ENCODE data around the gene TM4SF4.
"Not testable (repeated sequence)": the region's sequence is repeated elsewhere in the genome, so short reads cannot be mapped to it uniquely, and the experiment has no call there.

Gene TM4SF4, protein sequence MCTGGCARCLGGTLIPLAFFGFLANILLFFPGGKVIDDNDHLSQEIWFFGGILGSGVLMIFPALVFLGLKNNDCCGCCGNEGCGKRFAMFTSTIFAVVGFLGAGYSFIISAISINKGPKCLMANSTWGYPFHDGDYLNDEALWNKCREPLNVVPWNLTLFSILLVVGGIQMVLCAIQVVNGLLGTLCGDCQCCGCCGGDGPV

DNA sequence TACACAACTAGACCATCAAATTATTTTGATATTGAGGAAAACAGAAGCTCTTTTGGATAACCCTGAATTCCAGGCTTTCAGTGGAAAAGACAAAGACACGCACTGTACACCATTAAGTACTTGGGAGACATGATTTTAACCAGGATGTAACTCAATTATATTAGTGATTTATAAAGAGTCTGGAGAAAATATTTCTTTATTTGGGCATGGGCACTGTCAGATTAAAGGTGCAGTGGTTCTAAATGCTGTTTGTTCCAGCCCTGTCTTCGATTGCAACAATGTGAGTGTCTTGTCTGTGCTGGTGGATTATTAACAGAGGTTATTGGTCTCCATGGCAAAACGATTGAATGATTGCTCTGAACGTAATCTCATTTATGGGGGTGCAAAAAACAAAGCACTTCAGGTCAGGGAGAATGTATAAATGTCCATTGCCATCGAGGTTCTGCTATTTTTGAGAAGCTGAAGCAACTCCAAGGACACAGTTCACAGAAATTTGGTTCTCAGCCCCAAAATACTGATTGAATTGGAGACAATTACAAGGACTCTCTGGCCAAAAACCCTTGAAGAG lies at the start of gene TM4SF4:
TSS of gene TM4SF4 (plus strand) at position 448 of the 568 bp plus-strand sequence. CDS start 181 bp downstream, outside the sequence.
- no peak for DNase-seq (ENCODE audit: low spot score)

DNA sequence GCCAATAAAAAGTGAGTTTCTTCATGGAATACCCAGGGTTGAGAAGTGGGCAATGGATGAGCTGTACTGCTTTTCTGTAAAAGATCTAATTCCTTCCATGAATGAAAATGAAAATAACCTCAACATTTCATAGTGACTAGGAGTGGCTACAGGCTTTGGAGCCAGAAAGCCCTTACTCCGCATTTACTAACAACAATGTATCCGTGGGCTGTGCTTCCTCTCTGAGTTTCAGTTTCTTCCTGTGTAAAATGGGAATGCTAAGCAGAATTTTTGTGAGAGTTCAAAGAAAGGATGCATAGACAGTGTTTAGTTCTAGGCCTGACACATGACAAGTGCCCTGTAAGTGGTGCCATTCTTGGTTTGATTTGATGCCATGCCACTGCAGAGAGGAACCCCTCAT lies 49.6 kb upstream of the TM4SF4 start:
- no peak for DNase-seq (ENCODE audit: low spot score)

DNA sequence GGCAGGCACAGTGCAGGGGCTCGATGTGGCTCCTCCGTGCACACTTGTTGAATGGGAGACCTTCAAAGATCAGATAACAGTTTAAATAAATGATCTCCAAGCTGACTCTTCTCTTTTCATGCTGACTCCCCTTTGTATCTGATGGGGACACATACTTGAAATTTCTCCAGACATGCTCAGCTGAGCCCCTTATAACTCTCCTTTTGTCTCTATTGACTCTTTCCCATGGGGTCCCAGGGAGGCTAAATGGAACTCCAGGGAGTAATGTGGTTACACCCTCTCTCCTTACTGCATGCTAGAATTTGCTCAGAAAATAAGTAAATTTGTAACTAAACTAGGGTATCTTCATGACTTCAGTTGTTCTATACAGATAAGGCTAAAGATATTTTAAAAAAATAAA lies 48.2 kb upstream of the TM4SF4 start:
- no peak for DNase-seq (ENCODE audit: low spot score)

DNA sequence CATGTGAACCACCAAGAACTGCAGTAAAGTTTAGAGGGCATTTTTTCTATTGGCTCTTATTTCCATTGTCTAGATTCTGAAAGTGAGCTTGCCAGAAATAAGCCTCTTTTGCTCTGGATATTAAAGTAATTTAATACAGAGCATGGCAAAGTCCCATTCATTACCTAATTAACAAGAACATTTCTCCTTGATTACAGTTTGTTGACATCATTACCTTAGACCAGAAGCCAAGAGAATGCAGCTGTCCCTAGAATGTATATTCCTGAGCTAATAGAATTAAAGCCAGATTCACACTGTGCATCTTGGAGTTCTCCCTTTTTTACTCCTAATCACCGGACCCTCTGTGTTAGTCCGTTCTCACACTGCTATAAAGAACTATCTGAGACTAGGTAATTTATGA lies 46.4 kb upstream of the TM4SF4 start:
- DNase-seq (ENCODE audit: low spot score) = no peak

DNA sequence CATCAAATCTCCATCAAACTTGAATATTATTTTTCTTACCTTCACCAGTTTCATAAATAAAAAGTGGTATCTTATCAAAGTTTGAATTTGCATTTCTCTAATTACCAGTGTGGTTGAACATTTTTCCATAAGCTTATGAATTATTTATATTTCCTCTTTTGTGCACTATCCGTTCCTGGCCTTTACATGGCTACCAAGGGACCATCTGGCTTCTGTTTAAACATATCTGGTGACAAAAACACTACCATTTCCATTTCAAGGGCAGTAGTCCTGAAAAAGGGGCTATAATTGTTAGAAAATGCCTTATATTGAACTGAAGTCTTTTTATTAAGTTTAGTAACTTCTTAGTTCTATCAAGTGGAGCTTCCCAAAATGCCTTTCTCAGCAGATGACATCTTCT lies 44.3 kb upstream of the TM4SF4 start:
- DNase-seq (ENCODE audit: low spot score) = no peak

DNA sequence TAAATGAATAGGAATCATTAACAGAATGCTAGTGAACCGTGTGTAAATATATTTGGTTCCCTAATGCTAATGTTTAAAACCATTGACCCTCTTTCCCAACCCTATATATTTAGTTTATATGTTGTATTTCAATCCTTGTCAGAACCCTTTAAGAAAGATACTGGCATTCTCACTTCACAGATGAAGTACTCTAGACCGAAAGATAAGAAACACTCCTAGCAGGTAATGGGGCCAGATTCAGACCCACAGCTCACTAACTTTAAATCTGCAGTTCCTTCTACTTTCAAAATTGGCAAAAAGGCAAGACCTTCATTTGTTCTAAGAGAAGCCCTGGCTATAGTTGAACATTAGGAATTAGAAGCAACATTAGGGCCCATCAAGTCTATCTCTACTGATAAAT lies 42.3 kb upstream of the TM4SF4 start:
- no peak for DNase-seq (ENCODE audit: low spot score)

DNA sequence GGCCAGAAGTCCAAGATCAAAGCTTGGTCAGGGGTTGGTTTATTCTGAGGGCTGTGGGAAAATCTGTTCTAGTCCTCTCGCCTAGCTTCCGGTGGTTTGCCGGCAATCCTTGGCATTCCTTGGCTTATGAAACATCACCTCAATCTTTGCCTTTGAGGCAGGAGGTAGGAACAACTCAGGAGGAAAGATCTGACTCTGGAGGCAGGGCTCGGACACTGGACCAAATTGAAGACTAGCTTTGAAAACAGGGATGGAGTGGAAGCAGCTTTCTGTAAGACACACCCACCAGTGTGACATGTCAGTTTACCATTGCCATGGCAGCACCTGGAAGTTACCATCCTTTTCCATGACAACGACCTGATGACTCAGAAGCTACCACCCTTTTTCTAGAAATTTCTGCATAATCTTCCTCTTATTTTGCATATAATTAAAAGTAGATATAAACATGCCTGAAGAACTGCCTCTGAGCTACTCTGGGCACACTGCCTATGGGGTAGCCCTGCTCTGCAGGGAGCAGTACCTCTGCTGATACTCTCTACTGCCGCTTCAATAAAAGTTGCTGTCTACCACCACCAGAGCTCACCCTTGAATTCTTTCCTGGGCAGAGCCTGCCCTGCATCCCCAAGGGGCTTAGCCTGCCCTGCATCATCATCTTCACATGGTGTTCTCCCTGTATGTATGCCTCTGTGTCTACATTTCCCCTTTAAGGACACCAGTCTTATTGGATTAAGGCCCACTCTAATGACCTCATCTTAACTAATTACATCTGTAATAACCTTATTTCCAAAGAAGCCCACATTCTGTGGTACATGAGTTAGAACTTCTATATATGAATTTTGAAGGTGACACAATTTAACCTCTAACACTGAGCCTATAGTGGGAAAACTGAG lies 38.3 kb upstream of the TM4SF4 start:
- no peak for DNase-seq (ENCODE audit: low spot score)

DNA sequence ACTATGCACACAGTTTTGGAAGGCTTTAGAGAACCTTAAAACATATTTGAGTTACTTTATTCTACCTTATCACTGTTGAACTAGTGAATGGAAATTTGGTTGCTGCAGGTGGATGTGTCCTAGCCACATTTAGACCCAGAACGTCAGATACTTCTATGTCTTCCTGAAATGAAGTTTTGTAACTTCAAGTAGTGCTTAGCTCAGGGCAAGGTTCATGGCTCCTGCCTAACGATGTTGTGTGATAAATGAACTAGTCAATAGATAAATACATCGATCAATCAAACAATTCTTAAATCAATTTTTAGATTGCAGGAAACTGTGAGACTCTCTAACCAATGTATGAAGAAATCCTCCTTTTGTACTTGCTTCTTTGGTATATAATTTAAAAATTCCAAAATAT lies 37.2 kb upstream of the TM4SF4 start:
- DNase-seq (ENCODE audit: low spot score) = no peak

DNA sequence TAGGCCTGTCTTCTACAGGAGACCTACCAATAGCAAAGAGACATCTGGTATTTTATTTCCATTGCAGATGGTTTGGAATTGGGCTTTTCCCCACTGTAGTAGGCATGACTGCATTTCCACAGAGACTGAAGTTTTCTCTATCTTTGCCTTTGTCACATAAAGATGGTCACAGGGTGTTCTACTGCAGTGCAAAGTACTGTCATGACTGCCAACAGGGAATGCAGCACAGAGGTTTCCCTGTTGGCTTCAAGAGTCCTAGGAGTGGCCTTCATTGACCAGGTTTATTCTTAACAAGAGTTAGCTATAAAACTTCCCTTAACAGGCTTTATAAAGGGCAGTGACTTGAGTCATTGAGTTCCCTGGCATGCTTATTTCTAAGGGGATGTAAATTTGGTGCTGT lies 36.8 kb upstream of the TM4SF4 start:
- no peak for DNase-seq (ENCODE audit: low spot score)

DNA sequence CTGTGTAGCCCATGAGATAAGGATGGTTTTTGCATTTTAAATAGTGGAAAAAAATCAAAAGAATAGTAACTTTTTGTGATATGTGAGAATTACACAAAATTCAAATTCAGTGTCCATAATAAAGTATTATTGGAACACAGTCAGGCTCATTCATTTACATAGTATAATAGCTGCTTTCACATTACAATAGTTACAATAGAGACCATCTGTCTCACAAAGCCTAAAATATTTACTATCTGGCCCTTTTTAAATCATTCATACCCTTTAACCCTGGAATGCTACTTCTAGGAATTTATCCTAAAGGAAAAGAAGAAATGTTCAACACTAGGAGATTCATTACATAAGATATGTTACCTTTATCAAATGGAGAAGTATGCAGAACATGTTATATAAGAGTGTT lies 35.5 kb upstream of the TM4SF4 start:
- DNase-seq (ENCODE audit: low spot score) = no peak

DNA sequence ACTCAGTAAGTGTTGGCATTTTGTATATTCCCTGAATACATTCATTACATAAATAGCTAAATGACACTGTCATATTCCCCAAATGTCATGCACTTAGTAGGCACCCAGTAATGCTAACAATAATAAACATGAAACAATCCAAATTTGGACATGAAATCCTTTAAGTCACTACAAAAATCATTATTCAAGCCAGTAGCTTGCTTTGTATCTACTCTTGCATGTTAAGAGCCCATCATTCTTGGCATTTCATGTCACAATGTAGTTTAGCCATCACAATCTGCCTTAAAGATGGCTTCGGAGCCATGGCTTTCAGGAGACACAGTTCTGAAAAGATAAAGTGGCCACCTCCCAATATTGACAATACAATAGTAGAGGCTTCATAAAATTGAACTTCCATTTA lies 32.9 kb upstream of the TM4SF4 start:
- no peak for DNase-seq (ENCODE audit: low spot score)

DNA sequence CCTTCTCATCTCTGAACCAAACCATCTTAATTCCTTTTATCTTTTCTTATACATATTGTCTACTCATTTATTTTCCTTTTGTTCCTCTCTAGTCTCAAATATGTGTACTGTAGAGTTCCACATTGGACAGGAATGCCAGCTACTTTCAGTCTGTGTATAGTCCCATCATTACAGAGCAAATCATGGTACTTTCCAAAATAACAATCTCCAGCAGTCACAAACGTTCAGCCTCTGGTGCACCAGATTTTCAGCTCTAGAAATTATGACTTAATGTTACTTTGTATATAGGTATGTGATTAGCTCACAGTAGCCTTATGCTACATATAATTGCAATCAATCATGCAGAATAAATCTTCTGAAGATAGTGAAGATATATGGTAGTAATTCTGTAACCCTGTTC lies 32.5 kb upstream of the TM4SF4 start:
- no peak for DNase-seq (ENCODE audit: low spot score)

DNA sequence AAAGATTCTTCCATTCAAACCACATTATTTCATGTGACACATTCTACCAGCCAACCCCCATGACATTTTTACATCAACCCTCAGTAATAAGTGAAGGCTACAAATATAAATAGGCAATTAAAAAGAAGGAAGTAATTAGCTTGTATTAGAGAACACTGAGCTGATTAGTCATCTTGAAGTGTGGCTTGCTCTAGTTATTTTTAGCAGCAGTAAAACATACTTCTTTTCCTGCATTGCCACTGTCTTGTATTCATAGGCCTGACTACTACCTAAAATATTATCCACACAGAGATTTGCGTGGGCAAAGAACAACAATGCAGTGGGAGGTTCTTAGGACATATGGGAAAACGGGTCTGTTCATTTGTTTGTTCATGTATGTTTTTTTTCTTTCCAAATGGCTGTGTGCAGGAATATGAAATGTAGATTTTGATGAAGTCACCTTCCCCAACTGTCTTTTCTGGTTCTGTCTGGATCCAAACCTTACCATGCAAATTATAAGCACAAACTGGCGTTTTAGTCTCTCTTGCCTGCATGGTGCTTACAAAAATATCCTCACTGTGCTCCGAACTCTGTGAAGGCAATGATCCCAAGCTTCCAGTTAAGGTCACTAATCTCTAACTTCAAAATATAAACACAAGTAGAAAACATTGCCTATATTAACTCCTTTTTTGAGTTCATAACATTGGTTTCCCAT lies 31.5 kb upstream of the TM4SF4 start:
- DNase-seq (ENCODE audit: low spot score) = no peak

DNA sequence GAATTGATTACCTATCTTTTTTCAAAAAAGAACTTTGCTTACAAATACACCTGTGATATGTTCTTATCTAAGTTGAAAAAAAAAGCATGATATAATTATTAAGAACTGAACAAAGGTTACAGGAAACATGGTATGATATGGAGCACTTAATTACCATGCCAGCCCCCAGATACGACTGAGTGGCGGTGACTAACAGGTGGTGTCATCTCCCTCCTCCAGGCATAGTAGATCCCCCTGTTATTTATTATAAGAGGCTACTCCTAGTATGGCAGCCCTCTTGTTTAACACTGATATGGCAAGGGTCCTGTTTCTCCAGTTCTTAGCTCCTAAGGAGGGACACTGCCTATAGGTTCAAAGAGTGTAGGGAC lies 31.0 kb upstream of the TM4SF4 start:
- DNase-seq (ENCODE audit: low spot score) = no peak

DNA sequence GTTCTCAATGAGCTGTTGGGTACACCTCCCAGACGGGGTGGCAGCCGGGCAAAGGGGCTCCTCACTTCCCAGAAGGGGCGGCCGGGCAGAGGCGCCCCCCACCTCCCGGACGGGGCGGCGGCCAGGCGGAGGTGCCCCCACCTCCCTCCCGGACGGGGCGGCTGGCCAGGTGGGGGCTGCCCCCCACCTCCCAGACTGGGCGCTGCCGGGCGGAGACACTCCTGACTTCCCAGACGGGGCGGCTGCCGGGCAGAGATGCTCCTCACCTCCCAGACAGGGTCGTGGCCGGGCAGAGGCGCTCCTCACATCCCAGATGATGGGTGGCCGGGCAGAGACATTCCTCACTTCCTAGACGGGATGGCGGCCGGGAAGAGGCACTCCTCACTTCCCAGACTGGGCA lies 29.6 kb upstream of the TM4SF4 start:
- DNase-seq (ENCODE audit: low spot score) = not testable (repeated sequence)

DNA sequence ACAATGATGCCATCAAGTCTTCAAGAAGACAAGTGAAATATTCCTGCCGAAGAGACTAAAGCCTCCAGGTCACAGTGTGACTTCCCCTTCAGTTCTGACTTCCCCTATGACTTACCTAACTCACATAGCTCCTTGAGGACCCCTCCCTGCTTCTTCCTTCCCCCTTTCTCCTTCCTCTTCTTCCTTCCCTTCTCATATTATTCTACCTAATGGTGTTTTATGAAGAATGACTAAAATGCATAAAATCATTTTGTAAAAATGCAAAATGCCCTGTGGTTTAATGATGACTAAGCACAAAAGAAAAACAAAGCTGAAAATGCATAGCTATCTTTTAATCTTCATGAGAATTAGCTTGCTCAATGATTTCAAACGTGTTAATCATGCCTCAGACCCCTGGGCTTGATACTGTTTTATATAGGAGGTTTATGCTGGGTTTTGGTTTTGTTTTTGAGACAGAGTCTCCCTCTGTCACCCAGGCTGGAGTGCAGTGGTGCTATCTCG lies 26.1 kb upstream of the TM4SF4 start:
- no peak for DNase-seq (ENCODE audit: low spot score)

DNA sequence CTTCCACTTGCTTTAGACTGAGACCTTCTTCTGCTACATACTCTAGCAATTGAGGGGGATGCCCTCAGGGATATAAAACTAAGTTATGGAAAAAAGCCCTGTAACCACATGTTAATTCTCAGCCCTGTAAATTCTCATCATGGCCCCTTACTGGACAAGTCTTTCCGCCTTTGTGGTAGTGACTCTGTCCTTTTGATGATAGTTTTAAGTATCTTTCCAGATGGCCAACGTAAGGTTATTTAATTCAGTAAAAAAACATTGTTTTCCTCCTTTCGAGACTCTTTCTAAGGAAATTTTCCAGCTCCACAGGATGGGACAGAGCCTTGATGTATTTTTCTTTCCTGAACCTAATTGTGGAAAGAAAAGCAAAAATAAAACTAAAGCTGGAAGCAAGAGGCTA lies 25.3 kb upstream of the TM4SF4 start:
- DNase-seq (ENCODE audit: low spot score) = no peak

DNA sequence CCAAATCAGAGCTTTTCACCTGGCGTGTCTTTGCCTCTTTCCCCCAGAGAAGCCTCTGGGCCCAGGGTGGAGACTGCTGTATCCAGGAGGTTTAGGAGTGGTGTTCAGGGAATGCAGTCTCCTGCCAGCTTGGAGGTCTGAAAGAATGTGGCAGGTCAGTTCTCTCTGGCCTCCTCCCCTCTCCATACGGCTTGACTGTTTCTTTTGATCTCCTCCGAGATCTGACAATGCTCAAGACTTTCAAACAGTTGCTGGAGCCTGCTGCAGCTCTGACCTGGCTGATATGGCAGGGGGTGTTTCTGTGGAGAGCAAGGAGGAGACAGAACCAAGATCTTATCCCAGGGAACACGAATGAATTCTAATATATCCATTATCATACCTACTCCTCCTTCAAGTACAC lies 24.7 kb upstream of the TM4SF4 start:
- peak; percentile 41 for DNase-seq (ENCODE audit: low spot score)

DNA sequence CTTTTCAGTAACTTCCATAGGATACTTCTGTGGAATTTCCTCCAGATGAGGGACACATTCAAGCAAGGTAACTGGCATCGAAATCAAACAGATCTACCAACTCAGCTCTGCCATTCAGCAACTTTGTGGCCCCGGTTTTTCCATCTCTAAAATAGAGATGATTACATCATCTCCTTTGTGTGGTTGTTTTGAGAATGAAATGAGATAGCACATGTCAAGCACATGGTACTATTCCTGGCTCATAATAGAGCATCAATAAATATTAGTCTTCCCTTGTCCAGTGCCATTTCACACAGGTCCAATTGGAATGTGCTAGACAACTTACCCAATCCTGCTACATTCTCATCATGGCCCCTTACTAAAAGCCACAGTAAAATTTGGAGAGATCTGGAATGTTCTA lies 24.2 kb upstream of the TM4SF4 start:
- DNase-seq (ENCODE audit: low spot score) = no peak

DNA sequence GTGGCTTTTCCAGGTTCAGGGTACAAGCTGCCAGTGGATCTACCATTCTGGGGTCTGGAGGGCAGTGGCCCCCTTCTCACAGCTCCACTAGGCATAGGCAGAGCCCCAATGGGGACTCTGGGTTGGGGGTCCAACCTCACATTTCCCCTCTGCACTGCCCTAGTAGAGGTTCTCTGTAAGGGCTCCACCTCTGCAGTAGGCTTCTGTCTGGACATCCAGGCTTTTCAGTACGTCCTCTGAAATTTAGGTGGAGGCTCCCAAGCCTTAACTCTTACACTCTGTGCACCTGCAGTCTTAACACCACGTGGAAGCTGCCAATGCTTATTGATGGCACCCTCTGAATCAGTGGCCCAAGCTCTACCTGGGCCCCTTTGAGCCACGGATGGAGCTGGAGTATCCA lies 22.5 kb upstream of the TM4SF4 start:
- no peak for DNase-seq (ENCODE audit: low spot score)

DNA sequence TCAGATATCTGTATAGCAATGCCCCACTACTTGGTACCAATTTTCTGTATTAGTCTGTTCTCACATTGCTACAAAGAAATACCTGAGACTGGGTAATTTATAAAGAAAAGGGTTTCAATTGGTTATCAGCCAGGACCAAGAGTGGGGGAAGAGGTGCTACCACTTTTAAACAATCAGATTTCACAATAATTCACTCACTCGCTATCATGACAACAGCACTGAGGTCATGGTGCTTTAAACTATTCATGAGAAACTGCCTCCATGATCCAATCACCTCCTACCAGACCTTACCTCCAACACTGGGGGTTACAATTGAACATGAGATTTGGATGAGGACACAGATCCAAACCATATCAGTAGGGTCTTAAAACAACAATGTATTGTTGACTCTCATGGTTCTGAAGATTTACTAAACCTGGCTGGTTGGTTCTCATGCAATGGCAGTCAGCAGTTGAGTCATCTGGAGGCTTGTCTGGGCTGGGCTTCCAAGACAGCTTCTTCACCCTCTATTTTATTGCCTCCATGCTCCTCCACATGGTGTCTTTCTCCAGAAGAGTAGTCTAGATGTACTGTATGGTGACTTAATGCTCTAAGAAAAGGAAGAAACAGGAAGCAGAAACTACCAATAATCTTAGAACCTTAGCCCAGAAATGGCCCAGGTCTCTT lies 21.2 kb upstream of the TM4SF4 start:
- no peak for DNase-seq (ENCODE audit: low spot score)

DNA sequence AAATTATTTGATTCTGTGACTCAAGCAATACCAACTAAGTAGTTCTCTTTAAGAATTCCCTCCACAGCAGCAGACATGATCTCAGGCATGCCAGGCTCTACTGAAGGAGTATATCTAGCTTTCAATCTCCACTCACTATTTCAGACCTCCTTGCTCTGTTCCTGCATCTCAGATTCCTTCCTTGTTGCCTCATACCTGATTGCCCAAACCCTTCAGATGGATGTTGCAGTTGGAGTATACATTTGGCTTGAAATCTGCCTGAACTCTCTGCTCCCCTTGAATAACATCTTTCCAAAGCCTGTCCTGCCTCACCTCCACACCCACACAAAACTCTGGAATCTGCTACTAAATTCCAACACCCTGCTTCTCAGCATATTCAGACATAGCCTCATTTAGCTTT lies 19.8 kb upstream of the TM4SF4 start:
- DNase-seq (ENCODE audit: low spot score) = no peak

All from iPS-NIHi11 (cell line).